ENCODE data around the gene PRKCD. TPM values are rescaled to one million over a fixed set of nuclear protein-coding genes. Genes with fewer than 3 reads are reported as not detected.

Gene PRKCD
- total and polyA plus RNA-seq, 9 of the 15 experiments (the other 6 are each of a cell fraction or from before 2014, with no cell fraction given) = 2.5 to 19.5 (median 6.1) TPM

- 0 out of 2 replicates have a peak, but pooled peaks have one; percentile 1 for TF ChIP-seq ARID4B (CRISPR knock-in tag; IDR thresholded peaks at IDR 0.05)
- TF ChIP-seq ZNF778 (CRISPR knock-in tag; IDR thresholded peaks at IDR 0.05) = no peak
- no peak for TF ChIP-seq ZNF449 (CRISPR knock-in tag; IDR thresholded peaks at IDR 0.05)
- TF ChIP-seq TAF1 (IDR thresholded peaks at IDR 0.05; ENCODE audit: control insufficient read depth, extremely low read depth, insufficient read depth, low read length, severe bottlenecking) = no peak
- TF ChIP-seq BRF1 (IDR thresholded peaks at IDR 0.05; ENCODE audit: borderline replicate concordance, extremely low read depth, insufficient read length) = no peak
- TF ChIP-seq MEIS2 (IDR thresholded peaks at IDR 0.05; ENCODE audit: partially characterized antibody) = no peak
- no peak for TF ChIP-seq CUX1 (CRISPR knock-in tag; IDR thresholded peaks at IDR 0.05)
- TF ChIP-seq HMGXB4 (CRISPR knock-in tag; IDR thresholded peaks at IDR 0.05) = no peak
- peak; percentile 45; the same call in 1 of the 2 replicates for TF ChIP-seq ZBTB7A (IDR thresholded peaks at IDR 0.05; ENCODE audit: borderline replicate concordance, control insufficient read depth, low read depth, low read length)
- TF ChIP-seq SREBF2 (CRISPR knock-in tag; IDR thresholded peaks at IDR 0.05) = no peak
- TF ChIP-seq ILK (tag; IDR thresholded peaks at IDR 0.05; ENCODE audit: borderline replicate concordance, low read depth) = no peak
- TF ChIP-seq KLF1 (tag; IDR thresholded peaks at IDR 0.05) = no peak
Measured at GRCh38 chr3:53161820-53162671, 1.0 kb downstream of the PRKCD start (continued).
